Measurements from ENCODE around the gene PDE8A. TPM values are rescaled to one million over a fixed set of nuclear protein-coding genes. Genes with fewer than 3 reads are reported as not detected.

PDE8A gene
- total RNA-seq, 5 donors from 2014 or later (not counting 1 experiment from before 2014, with no cell fraction given), result 21.5 to 33.7 (median 25.1) TPM

GRCh38 chr15:84960391-84961113 is 21.1 kb upstream of the PDE8A start:
- Mint-ChIP-seq H3K4me1 (peaks cover 4 to 12% (median 6%) of the 10 kb centered on the region in 3 donors), H3K27me3 (peaks cover 8 to 22% of the 10 kb centered on the region in 2 donors), H3K36me3 (no peaks in the 10 kb centered on the region), H3K9me3 (no peaks in the 10 kb centered on the region), H3K4me3 (no peak overlapping the region), H3K27ac (no peak overlapping the region)
- no peaks in the 10 kb centered on the region for H3K9me3 ChIP-seq
- DNase-seq, result no peak
- peaks cover 0 to 13% of the 10 kb centered on the region in 2 experiments for H3K27me3 ChIP-seq (replicated peaks in 1 of 2; ENCODE audit: control insufficient read depth in 2 of 2, extremely low read depth in 1 of 2, insufficient read depth in 2 of 2, low read length in 1 of 2)
- peaks cover 0 to 1% of the 10 kb centered on the region in 2 experiments for H3K4me1 ChIP-seq (ENCODE audit: control insufficient read depth in 1 of 2, extremely low read depth in 1 of 2, insufficient read depth in 2 of 2, low read length in 2 of 2)
- WGBS (ENCODE audit: insufficient coverage), result 87% methylated on average over 9 of the region's 13 CpGs
- no peaks in the 10 kb centered on the region for H3K36me3 ChIP-seq (ENCODE audit: control insufficient read depth in 2 of 2, extremely low read depth in 1 of 2, insufficient read depth in 1 of 2, low read length in 1 of 2)
- no peak overlapping the region for H3K27ac ChIP-seq (ENCODE audit: low read length)
- ChIA-PET CTCF (no interaction called here), POLR2A (no interaction called here)
- no peak for ATAC-seq (replicated peaks in 1 of 4)
- H3K4me3 ChIP-seq (ENCODE audit: control insufficient read depth in 1 of 2, extremely low read depth in 1 of 2, low read length in 1 of 2), result no peak overlapping the region

DNA sequence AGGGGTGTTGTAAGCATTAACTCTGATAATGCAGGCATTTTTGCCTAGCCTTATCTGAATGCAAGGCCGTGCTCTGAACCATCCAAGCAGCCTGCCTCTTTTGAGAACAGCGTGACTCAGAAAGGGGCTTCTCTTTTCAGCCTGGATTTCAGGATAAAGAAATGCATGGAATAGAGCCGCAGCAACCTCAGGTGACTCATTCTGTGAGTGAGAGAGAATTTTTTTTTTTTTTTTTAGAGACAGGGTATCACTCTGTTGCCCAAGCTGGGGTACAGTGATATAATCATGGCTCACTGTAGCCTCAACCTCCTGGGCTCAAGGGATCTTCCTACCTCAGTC is 20.6 kb upstream of the PDE8A start:
- Mint-ChIP-seq H3K4me1 (peaks cover under 1 to 7% (median under 1%) of the 10 kb centered on the region in 3 donors), H3K36me3 (no peaks in the 10 kb centered on the region), H3K9me3 (no peaks in the 10 kb centered on the region), H3K27me3 (peaks cover 6 to 18% of the 10 kb centered on the region in 2 donors), H3K27ac (no peak overlapping the region), H3K4me3 (no peak overlapping the region)
- H3K27ac ChIP-seq (ENCODE audit: low read length), result no peak overlapping the region
- H3K4me1 ChIP-seq (ENCODE audit: control insufficient read depth in 1 of 2, extremely low read depth in 1 of 2, insufficient read depth in 2 of 2, low read length in 2 of 2), result no peaks in the 10 kb centered on the region
- WGBS (ENCODE audit: insufficient coverage), result 69% methylated on average over 2 of the region's 3 CpGs
- H3K27me3 ChIP-seq (replicated peaks in 1 of 2; ENCODE audit: control insufficient read depth in 2 of 2, extremely low read depth in 1 of 2, insufficient read depth in 2 of 2, low read length in 1 of 2), result peaks cover 0 to 11% of the 10 kb centered on the region in 2 experiments
- no peak overlapping the region for H3K4me3 ChIP-seq (ENCODE audit: control insufficient read depth in 1 of 2, extremely low read depth in 1 of 2, low read length in 1 of 2)
- ATAC-seq (replicated peaks in 1 of 4) (no peak), DNase-seq (no peak)
- CTCF ChIA-PET, result no interaction called here
- POLR2A ChIA-PET, result no interaction called here
- no peaks in the 10 kb centered on the region for H3K36me3 ChIP-seq (ENCODE audit: control insufficient read depth in 2 of 2, extremely low read depth in 1 of 2, insufficient read depth in 1 of 2, low read length in 1 of 2)
- no peaks in the 10 kb centered on the region for H3K9me3 ChIP-seq

DNA sequence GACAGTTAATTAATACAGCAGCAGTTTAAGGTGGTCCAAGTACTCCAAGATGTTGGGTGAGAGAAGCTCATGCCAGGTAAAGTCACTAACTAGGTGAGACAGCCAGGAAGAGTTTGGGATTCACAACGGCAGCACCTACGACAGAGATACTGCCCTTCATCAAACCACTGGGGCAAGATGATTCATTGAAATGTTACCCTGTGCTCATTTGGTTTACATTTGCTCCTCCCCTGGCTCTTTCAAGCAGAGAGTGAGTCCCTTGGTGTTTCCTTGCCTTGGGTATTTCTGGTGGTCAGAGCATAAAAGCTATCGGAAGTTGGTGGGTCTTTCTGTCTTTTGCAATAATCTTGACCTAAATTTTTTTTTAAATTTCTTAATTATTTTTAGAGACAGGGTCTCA is 19.9 kb upstream of the PDE8A start:
- CTCF ChIA-PET, result interaction anchor here in 1 of 2 donors (1.2 kb wide), 1 partner anchor 8 kb away, joined by 3 read pairs; no protein-coding TSS in a partner anchor
- Mint-ChIP-seq H3K9me3 (no peaks in the 10 kb centered on the region), H3K36me3 (no peaks in the 10 kb centered on the region), H3K4me1 (peaks cover 0 to 6% (median 0%) of the 10 kb centered on the region in 3 donors), H3K27me3 (peaks cover 6 to 17% of the 10 kb centered on the region in 2 donors), H3K27ac (no peak overlapping the region), H3K4me3 (no peak overlapping the region)
- Histone ChIP-seq H3K4me1 (ENCODE audit: control insufficient read depth in 1 of 2, extremely low read depth in 1 of 2, insufficient read depth in 2 of 2, low read length in 2 of 2) (no peaks in the 10 kb centered on the region), H3K9me3 (no peaks in the 10 kb centered on the region), H3K27ac (ENCODE audit: low read length) (no peak overlapping the region), H3K27me3 (replicated peaks in 1 of 2; ENCODE audit: control insufficient read depth in 2 of 2, extremely low read depth in 1 of 2, insufficient read depth in 2 of 2, low read length in 1 of 2) (peaks cover 0 to 11% of the 10 kb centered on the region in 2 experiments), H3K36me3 (ENCODE audit: control insufficient read depth in 2 of 2, extremely low read depth in 1 of 2, insufficient read depth in 1 of 2, low read length in 1 of 2) (no peaks in the 10 kb centered on the region), H3K4me3 (ENCODE audit: control insufficient read depth in 1 of 2, extremely low read depth in 1 of 2, low read length in 1 of 2) (no peak overlapping the region)
- WGBS (ENCODE audit: insufficient coverage), result 50% methylated on average over 2 of the region's 3 CpGs
- POLR2A ChIA-PET, result no interaction called here
- ATAC-seq (replicated peaks in 1 of 4), result no peak
- no peak for DNase-seq

DNA sequence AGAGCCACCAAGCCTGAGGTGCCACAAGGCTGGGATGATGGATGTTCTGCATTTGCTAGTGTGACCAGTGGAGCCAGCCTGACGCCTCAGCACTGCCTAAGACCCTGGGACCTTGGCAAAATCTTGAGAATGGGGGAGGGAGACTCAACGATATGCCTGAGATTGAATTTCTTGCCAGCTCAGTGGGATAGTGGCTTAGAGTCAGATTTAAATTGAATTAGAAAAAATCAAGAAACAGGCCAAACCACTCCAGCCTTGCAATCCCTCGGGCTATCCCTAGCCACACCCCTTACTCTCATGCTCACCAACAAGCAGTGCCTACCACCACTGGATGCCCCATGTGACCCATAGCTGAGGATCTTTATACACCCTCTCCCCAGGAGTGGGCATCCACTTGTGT is 18.7 kb upstream of the PDE8A start:
- no peak for ATAC-seq (replicated peaks in 1 of 4)
- ChIA-PET CTCF (no interaction called here), POLR2A (no interaction called here)
- DNase-seq, result no peak
- Histone ChIP-seq H3K4me1 (ENCODE audit: control insufficient read depth in 1 of 2, extremely low read depth in 1 of 2, insufficient read depth in 2 of 2, low read length in 2 of 2) (no peaks in the 10 kb centered on the region), H3K9me3 (no peaks in the 10 kb centered on the region), H3K27ac (ENCODE audit: low read length) (no peak overlapping the region), H3K4me3 (ENCODE audit: control insufficient read depth in 1 of 2, extremely low read depth in 1 of 2, low read length in 1 of 2) (no peak overlapping the region), H3K27me3 (replicated peaks in 1 of 2; ENCODE audit: control insufficient read depth in 2 of 2, extremely low read depth in 1 of 2, insufficient read depth in 2 of 2, low read length in 1 of 2) (peaks cover 0 to 11% of the 10 kb centered on the region in 2 experiments), H3K36me3 (ENCODE audit: control insufficient read depth in 2 of 2, extremely low read depth in 1 of 2, insufficient read depth in 1 of 2, low read length in 1 of 2) (no peaks in the 10 kb centered on the region)
- H3K4me3 Mint-ChIP-seq, result no peak overlapping the region
- peaks cover 6 to 14% of the 10 kb centered on the region in 2 donors for H3K27me3 Mint-ChIP-seq
- no peaks in the 10 kb centered on the region for H3K36me3 Mint-ChIP-seq
- no peak overlapping the region for H3K27ac Mint-ChIP-seq
- H3K4me1 Mint-ChIP-seq, result peaks cover 0 to 6% (median 0%) of the 10 kb centered on the region in 3 donors
- no peaks in the 10 kb centered on the region for H3K9me3 Mint-ChIP-seq
- 83% methylated on average over 1 of the region's 3 CpGs for whole genome bisulfite sequencing (ENCODE audit: insufficient coverage)

GRCh38 chr15:84967380-84967779 is 14.3 kb upstream of the PDE8A start:
- ChIA-PET CTCF (no interaction called here), POLR2A (no interaction called here)
- Histone ChIP-seq H3K27ac (ENCODE audit: low read length) (no peak overlapping the region), H3K4me3 (ENCODE audit: control insufficient read depth in 1 of 2, extremely low read depth in 1 of 2, low read length in 1 of 2) (no peak overlapping the region), H3K9me3 (no peaks in the 10 kb centered on the region), H3K4me1 (ENCODE audit: control insufficient read depth in 1 of 2, extremely low read depth in 1 of 2, insufficient read depth in 2 of 2, low read length in 2 of 2) (no peaks in the 10 kb centered on the region), H3K36me3 (ENCODE audit: control insufficient read depth in 2 of 2, extremely low read depth in 1 of 2, insufficient read depth in 1 of 2, low read length in 1 of 2) (no peaks in the 10 kb centered on the region), H3K27me3 (replicated peaks in 1 of 2; ENCODE audit: control insufficient read depth in 2 of 2, extremely low read depth in 1 of 2, insufficient read depth in 2 of 2, low read length in 1 of 2) (peaks cover 0 to 16% of the 10 kb centered on the region in 2 experiments)
- Mint-ChIP-seq H3K4me3 (no peak overlapping the region), H3K27me3 (peaks cover 10 to 16% of the 10 kb centered on the region in 2 donors), H3K36me3 (no peaks in the 10 kb centered on the region), H3K27ac (no peak overlapping the region), H3K9me3 (no peaks in the 10 kb centered on the region), H3K4me1 (no peaks in the 10 kb centered on the region)
- no peak for ATAC-seq (replicated peaks in 1 of 4)
- WGBS (ENCODE audit: insufficient coverage), result 67% methylated on average over 3 of the region's 3 CpGs
- no peak for DNase-seq

GRCh38 chr15:84968301-84968700 is 13.4 kb upstream of the PDE8A start:
- no peaks in the 10 kb centered on the region for H3K4me1 ChIP-seq (ENCODE audit: control insufficient read depth in 1 of 2, extremely low read depth in 1 of 2, insufficient read depth in 2 of 2, low read length in 2 of 2)
- POLR2A ChIA-PET, result no interaction called here
- H3K27ac Mint-ChIP-seq, result no peak overlapping the region
- H3K36me3 Mint-ChIP-seq, result no peaks in the 10 kb centered on the region
- no peak for ATAC-seq (replicated peaks in 1 of 4)
- H3K27me3 Mint-ChIP-seq, result peaks cover 10 to 14% of the 10 kb centered on the region in 2 donors
- no peak overlapping the region for H3K4me3 ChIP-seq (ENCODE audit: control insufficient read depth in 1 of 2, extremely low read depth in 1 of 2, low read length in 1 of 2)
- H3K9me3 ChIP-seq, result no peaks in the 10 kb centered on the region
- H3K27me3 ChIP-seq (replicated peaks in 1 of 2; ENCODE audit: control insufficient read depth in 2 of 2, extremely low read depth in 1 of 2, insufficient read depth in 2 of 2, low read length in 1 of 2), result peaks cover 0 to 10% of the 10 kb centered on the region in 2 experiments
- 64% methylated on average over 2 of the region's 3 CpGs for WGBS (ENCODE audit: insufficient coverage)
- CTCF ChIA-PET, result no interaction called here
- H3K4me1 Mint-ChIP-seq, result no peaks in the 10 kb centered on the region
- no peak overlapping the region for H3K27ac ChIP-seq (ENCODE audit: low read length)
- DNase-seq, result no peak
- H3K36me3 ChIP-seq (ENCODE audit: control insufficient read depth in 2 of 2, extremely low read depth in 1 of 2, insufficient read depth in 1 of 2, low read length in 1 of 2), result no peaks in the 10 kb centered on the region
- no peaks in the 10 kb centered on the region for H3K9me3 Mint-ChIP-seq
- no peak overlapping the region for H3K4me3 Mint-ChIP-seq

All from T-cell (primary cell).